Brain microvascular endothelial cell (primary cell): ENCODE measurements around the gene CFAP68.

Source experiments
- DNase-seq: peaks from one replicate; pipeline ENCODE4 v3.0.0-alpha.2; 2020
- H3K27ac ChIP-seq: fragments of 250-450 bp; sonication (Bioruptor Pico); 2 replicates; pipeline ENCODE4 v1.5.1; 2020; ENCODE audit warnings: mild to moderate bottlenecking, moderate library complexity
- H3K27me3 ChIP-seq: fragments of 250-450 bp; sonication (Bioruptor Pico); replicated peaks from 2 replicates; pipeline ENCODE4 v1.5.1; 2020; ENCODE audit warnings: mild to moderate bottlenecking
- H3K36me3 ChIP-seq: fragments of 250-450 bp; sonication (Bioruptor Pico); replicated peaks from 2 replicates; pipeline ENCODE4 v1.5.1; 2020; ENCODE audit warnings: mild to moderate bottlenecking
- H3K4me3 ChIP-seq: 2 replicates; pipeline ENCODE4 v1.5.1; 2011; ENCODE audit warnings: low read depth, mild to moderate bottlenecking, control low read depth, low read length, moderate library complexity
- CTCF ChIP-seq: IDR thresholded peaks from 2 replicates; pipeline ENCODE4 v1.5.1; 2011; ENCODE audit warnings: low read depth, mild to moderate bottlenecking, moderate library complexity, low read length, control low read depth, inconsistent platforms; ENCODE audit errors: missing control alignments
- in situ Hi-C: cut with HindIII; loops from 2 replicates; pipeline ENCODE4 v1.10.0; 2017; ENCODE audit warnings: low sequenced_read_pairs, low pct_ligation_motif_present

CFAP68 gene

GRCh38 chr11:111878849-111879636 lies at the start of gene CFAP68, which contains the start of gene FDXACB1:
Gene CFAP68 (plus strand): TSS chr11:111879541. CDS start chr11:111879561, 20 bp downstream.
Gene FDXACB1 (minus strand): TSS chr11:111879165. CDS start chr11:111879132, 33 bp downstream.
- H3K36me3 ChIP-seq: peaks cover 2% of the 10 kb centered on the region
- H3K27me3 ChIP-seq: no peaks in the 10 kb centered on the region
- in situ Hi-C loops: no loop called here
- TF ChIP-seq CTCF: peak; percentile 96
- H3K4me3 ChIP-seq: peak within 1 kb of the TSS; percentile 89
- H3K27ac ChIP-seq: peak within 1 kb of the TSS; percentile 96
- peak; percentile 97 for DNase-seq

- in situ Hi-C loops: loop anchor here (25.0 kb wide), 1 partner anchor 246 kb away; no protein-coding TSS in a partner anchor
- Histone ChIP-seq H3K4me3 (no peak overlapping the region), H3K36me3 (peaks cover 3% of the 10 kb centered on the region), H3K27ac (no peak overlapping the region), H3K27me3 (no peaks in the 10 kb centered on the region)
- peak; percentile 3 for DNase-seq
- peak; percentile 26 for TF ChIP-seq CTCF
These were observed 45.8 kb upstream of the CFAP68 start for GRCh38 chr11:111833524-111833923.

GRCh38 chr11:111834432-111835163 lies 44.7 kb upstream of the CFAP68 start:
- H3K27ac ChIP-seq: no peak overlapping the region
- TF ChIP-seq CTCF: no peak
- H3K27me3 ChIP-seq: no peaks in the 10 kb centered on the region
- H3K4me3 ChIP-seq: no peak overlapping the region
- H3K36me3 ChIP-seq: peaks cover 3% of the 10 kb centered on the region
- in situ Hi-C loops: loop anchor here (25.0 kb wide), 1 partner anchor 247 kb away; no protein-coding TSS in a partner anchor
- DNase-seq: no peak

- TF ChIP-seq CTCF: no peak
- no peak for DNase-seq
- H3K36me3 ChIP-seq: peaks cover 3% of the 10 kb centered on the region
- no peaks in the 10 kb centered on the region for H3K27me3 ChIP-seq
- in situ Hi-C loops: loop anchor here (25.0 kb wide), 1 partner anchor 248 kb away; no protein-coding TSS in a partner anchor
- H3K27ac ChIP-seq: no peak overlapping the region
- no peak overlapping the region for H3K4me3 ChIP-seq
These were observed 43.7 kb upstream of the CFAP68 start for GRCh38 chr11:111835665-111836064.

GRCh38 chr11:111836162-111836561 lies 43.2 kb upstream of the CFAP68 start:
- Histone ChIP-seq H3K36me3 (peaks cover 3% of the 10 kb centered on the region), H3K27ac (no peak overlapping the region), H3K4me3 (no peak overlapping the region), H3K27me3 (no peaks in the 10 kb centered on the region)
- in situ Hi-C loops: loop anchor here (25.0 kb wide), 1 partner anchor 249 kb away; no protein-coding TSS in a partner anchor
- DNase-seq: no peak
- no peak for TF ChIP-seq CTCF
